OCI-LY1 (cell line): ENCODE results near the gene SLC25A53.
A peak's percentile ranks its signal among the peaks of the same experiment; 100 is the strongest.

ENCODE experiments used
- H2AFZ ChIP-seq: fragments of 200-600 bp; sonication (generic), shearing (Covaris generic); 2 replicates; pipeline ENCODE4 v1.6.0; 2014; ENCODE audit warnings: antibody characterized with exemption, mild to moderate bottlenecking, low read length
- H3F3A ChIP-seq: fragments of 200-600 bp; sonication (generic), shearing (Covaris generic); 2 replicates; pipeline ENCODE4 v1.6.0; 2014; ENCODE audit warnings: mild to moderate bottlenecking, antibody characterized with exemption, low read length, moderate library complexity; ENCODE audit not compliant: insufficient read depth
- H3K27ac ChIP-seq: fragments of 200-600 bp; sonication (generic); 2 replicates; pipeline ENCODE4 v1.5.1; 2014; ENCODE audit warnings: low read length, mixed run types, mild to moderate bottlenecking, low read depth; ENCODE audit not compliant: poor library complexity, severe bottlenecking
- H3K27me3 ChIP-seq: fragments of 200-600 bp; sonication (generic); 2 replicates; pipeline ENCODE4 v1.6.0; 2014; ENCODE audit warnings: antibody characterized with exemption, mild to moderate bottlenecking, low read length, moderate library complexity; ENCODE audit not compliant: insufficient read depth
- H3K36me3 ChIP-seq: fragments of 200-600 bp; sonication (generic); 2 replicates; pipeline ENCODE4 v1.6.1; 2014; ENCODE audit warnings: mild to moderate bottlenecking, antibody characterized with exemption, low read length, moderate library complexity, mixed read lengths; ENCODE audit not compliant: insufficient read depth
- H3K4me1 ChIP-seq: fragments of 200-600 bp; sonication (generic); 2 replicates; pipeline ENCODE4 v1.5.1; 2014; ENCODE audit warnings: mild to moderate bottlenecking, low read length, moderate library complexity; ENCODE audit not compliant: insufficient read depth, severe bottlenecking
- H3K4me2 ChIP-seq: fragments of 200-600 bp; sonication (generic), shearing (Covaris generic); 2 replicates; pipeline ENCODE4 v1.6.1; 2014; ENCODE audit warnings: low read length
- H3K4me3 ChIP-seq: fragments of 200-600 bp; sonication (generic); 2 replicates; pipeline ENCODE4 v1.5.1; 2014; ENCODE audit warnings: low read length, low read depth, mild to moderate bottlenecking, mixed read lengths; ENCODE audit not compliant: poor library complexity, severe bottlenecking
- H3K79me2 ChIP-seq: fragments of 200-600 bp; shearing (Covaris generic); 2 replicates; pipeline ENCODE4 v1.6.1; 2016; ENCODE audit warnings: mixed run types, low read length, mixed read lengths; ENCODE audit not compliant: insufficient read depth
- H3K9ac ChIP-seq: fragments of 200-600 bp; sonication (generic), shearing (Covaris generic); 2 replicates; pipeline ENCODE4 v1.6.1; 2014; ENCODE audit warnings: mild to moderate bottlenecking, low read length, mixed read lengths
- H3K9me2 ChIP-seq: fragments of 200-600 bp; sonication (generic), shearing (Covaris generic); 2 replicates; pipeline ENCODE4 v1.6.1; 2014; ENCODE audit warnings: low read depth, mild to moderate bottlenecking, low read length, mixed read lengths
- H3K9me3 ChIP-seq: fragments of 200-600 bp; shearing (Covaris generic); 2 replicates; pipeline ENCODE4 v1.6.1; 2014; ENCODE audit warnings: low read length, mixed read lengths
- H4K20me1 ChIP-seq: fragments of 200-600 bp; sonication (generic), shearing (Covaris generic); 2 replicates; pipeline ENCODE4 v1.6.0; 2016; ENCODE audit warnings: mild to moderate bottlenecking, low read length; ENCODE audit not compliant: insufficient read depth
- CTCF ChIP-seq: fragments of 200-600 bp; sonication (generic), shearing (Covaris generic); IDR thresholded peaks from 2 replicates; pipeline ENCODE4 v1.5.1; 2017; ENCODE audit warnings: mild to moderate bottlenecking, antibody characterized with exemption, low read length, moderate library complexity, mixed read lengths
- EZH2 ChIP-seq: fragments of 200-600 bp; sonication (generic), shearing (Covaris generic); IDR thresholded peaks from 2 replicates; pipeline ENCODE4 v1.8.0; 2017; ENCODE audit warnings: borderline replicate concordance, mixed run types, mild to moderate bottlenecking, antibody characterized with exemption, low read length, moderate library complexity, mixed read lengths

Gene SLC25A53

GRCh38 chrX:104172788-104173187 lies 16.0 kb upstream of the SLC25A53 start:
- H3K27me3 ChIP-seq = no peaks in the 10 kb centered on the region
- no peak overlapping the region for H3K4me2 ChIP-seq
- peaks cover 7% of the 10 kb centered on the region for H3K79me2 ChIP-seq

GRCh38 chrX:104172121-104172520 lies 15.3 kb upstream of the SLC25A53 start:
- Histone ChIP-seq H3K4me1 (peaks cover 19% of the 10 kb centered on the region), H3K36me3 (peaks cover 17% of the 10 kb centered on the region), H3K9ac (no peak overlapping the region), H4K20me1 (no peaks in the 10 kb centered on the region), H3K27ac (no peak overlapping the region), H3K9me2 (no peaks in the 10 kb centered on the region), H2AFZ (no peak overlapping the region), H3K4me2 (no peak overlapping the region), H3F3A (no peaks in the 10 kb centered on the region), H3K9me3 (no peaks in the 10 kb centered on the region), H3K79me2 (peaks cover 14% of the 10 kb centered on the region), H3K4me3 (no peak overlapping the region), H3K27me3 (no peaks in the 10 kb centered on the region)
- no peak for TF ChIP-seq CTCF
- no peak for TF ChIP-seq EZH2

More at GRCh38 chrX:104172788-104173187, 16.0 kb upstream of the SLC25A53 start:
- H3F3A ChIP-seq = no peaks in the 10 kb centered on the region
- H2AFZ ChIP-seq = no peak overlapping the region
- no peak for TF ChIP-seq CTCF
- TF ChIP-seq EZH2 = no peak
- no peaks in the 10 kb centered on the region for H4K20me1 ChIP-seq
- H3K4me3 ChIP-seq = no peak overlapping the region
- H3K4me1 ChIP-seq = peaks cover 12% of the 10 kb centered on the region
- H3K9me3 ChIP-seq = no peaks in the 10 kb centered on the region
- H3K27ac ChIP-seq = no peak overlapping the region
- H3K36me3 ChIP-seq = peaks cover 24% of the 10 kb centered on the region
- H3K9ac ChIP-seq = no peak overlapping the region
- no peaks in the 10 kb centered on the region for H3K9me2 ChIP-seq

GRCh38 chrX:104168127-104168526 lies 11.3 kb upstream of the SLC25A53 start:
- H2AFZ ChIP-seq = no peak overlapping the region
- no peaks in the 10 kb centered on the region for H3F3A ChIP-seq
- no peaks in the 10 kb centered on the region for H4K20me1 ChIP-seq
- peak overlapping the region; percentile 84 for H3K4me2 ChIP-seq
- peaks cover 14% of the 10 kb centered on the region for H3K79me2 ChIP-seq
- no peak overlapping the region for H3K27ac ChIP-seq
- TF ChIP-seq EZH2 (no peak), CTCF (no peak)
- H3K9me2 ChIP-seq = no peaks in the 10 kb centered on the region
- peak overlapping the region; percentile 91; the same call in 1 of the 2 replicates for H3K9ac ChIP-seq
- H3K36me3 ChIP-seq = no peaks in the 10 kb centered on the region
- H3K4me3 ChIP-seq = peak overlapping the region; percentile 91
- peaks cover 27% of the 10 kb centered on the region for H3K4me1 ChIP-seq
- H3K9me3 ChIP-seq = no peaks in the 10 kb centered on the region
- no peaks in the 10 kb centered on the region for H3K27me3 ChIP-seq
